22Rv1 (cell line): Measurements from ENCODE around the gene LMO4.

Experiments used
- ZFX ChIP-seq: fragments of 450-650 bp; IDR thresholded peaks from 2 replicates; pipeline ENCODE4 v1.6.1; 2017; ENCODE audit warnings: antibody characterized with exemption, borderline replicate concordance
- TF ChIP-seq, protein P1 (sequence below): fragments of 450-650 bp; IDR thresholded peaks from 2 replicates; pipeline ENCODE4 v1.5.1; 2017; ENCODE audit warnings: mild to moderate bottlenecking

DNA sequence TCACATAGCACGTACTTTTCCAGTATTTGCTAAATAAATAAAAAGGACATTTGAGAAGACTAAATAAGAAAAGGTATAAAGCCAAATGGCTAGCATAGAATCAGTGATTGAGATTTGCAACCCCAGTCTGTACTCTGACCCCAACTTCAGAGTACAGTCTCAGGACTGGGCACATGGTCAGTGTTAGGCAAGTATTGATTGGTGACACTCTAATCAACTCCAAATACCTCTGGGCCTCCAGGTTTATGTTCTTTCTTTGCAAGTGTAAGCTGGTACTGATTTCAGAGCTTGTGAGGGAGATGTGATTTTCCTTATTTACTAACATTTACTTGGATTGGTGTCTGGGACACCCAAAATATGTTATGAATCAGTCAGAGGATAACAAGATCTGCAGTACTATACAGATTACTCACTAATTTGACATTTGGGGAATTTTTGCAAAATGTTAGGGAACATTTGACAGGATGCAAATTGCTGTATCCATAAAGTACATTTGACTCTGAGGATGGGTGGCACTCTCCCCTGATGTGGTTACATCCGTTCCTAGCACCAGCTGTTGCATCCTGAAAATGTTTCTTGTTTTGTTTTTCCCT is 34.2 kb downstream of the LMO4 start:
- TF ChIP-seq, protein P1, sequence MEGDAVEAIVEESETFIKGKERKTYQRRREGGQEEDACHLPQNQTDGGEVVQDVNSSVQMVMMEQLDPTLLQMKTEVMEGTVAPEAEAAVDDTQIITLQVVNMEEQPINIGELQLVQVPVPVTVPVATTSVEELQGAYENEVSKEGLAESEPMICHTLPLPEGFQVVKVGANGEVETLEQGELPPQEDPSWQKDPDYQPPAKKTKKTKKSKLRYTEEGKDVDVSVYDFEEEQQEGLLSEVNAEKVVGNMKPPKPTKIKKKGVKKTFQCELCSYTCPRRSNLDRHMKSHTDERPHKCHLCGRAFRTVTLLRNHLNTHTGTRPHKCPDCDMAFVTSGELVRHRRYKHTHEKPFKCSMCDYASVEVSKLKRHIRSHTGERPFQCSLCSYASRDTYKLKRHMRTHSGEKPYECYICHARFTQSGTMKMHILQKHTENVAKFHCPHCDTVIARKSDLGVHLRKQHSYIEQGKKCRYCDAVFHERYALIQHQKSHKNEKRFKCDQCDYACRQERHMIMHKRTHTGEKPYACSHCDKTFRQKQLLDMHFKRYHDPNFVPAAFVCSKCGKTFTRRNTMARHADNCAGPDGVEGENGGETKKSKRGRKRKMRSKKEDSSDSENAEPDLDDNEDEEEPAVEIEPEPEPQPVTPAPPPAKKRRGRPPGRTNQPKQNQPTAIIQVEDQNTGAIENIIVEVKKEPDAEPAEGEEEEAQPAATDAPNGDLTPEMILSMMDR, result no peak
- TF ChIP-seq ZFX, result no peak
